ENCODE measurements around the gene MBNL2. TPM values are rescaled to one million over a fixed set of nuclear protein-coding genes. Genes with fewer than 3 reads are reported as not detected.

Gene MBNL2
- total and polyA plus RNA-seq, 2 experiments from 2014 or later = 27.4 to 97.9 TPM

- H3K4me1 ChIP-seq (ENCODE audit: insufficient read depth) = no peaks in the 10 kb centered on the region
- H2AFZ ChIP-seq = no peak overlapping the region
- no peak overlapping the region for H3K27ac ChIP-seq
- H4K20me1 ChIP-seq (ENCODE audit: insufficient read depth, poor library complexity, severe bottlenecking) = no peaks in the 10 kb centered on the region
- no peak for DNase-seq (ENCODE audit: low spot score)
- no peaks in the 10 kb centered on the region for H3K36me3 ChIP-seq (replicated peaks; ENCODE audit: insufficient read depth, low read depth)
- no peaks in the 10 kb centered on the region for H3K9me2 ChIP-seq (replicated peaks; ENCODE audit: insufficient read depth)
- H3K4me3 ChIP-seq = no peak overlapping the region
- no peak overlapping the region for H3K4me2 ChIP-seq
- H3K9me3 ChIP-seq (ENCODE audit: low read depth) = no peaks in the 10 kb centered on the region
- TF ChIP-seq EZH2phosphoT487 (IDR thresholded peaks at IDR 0.05; ENCODE audit: low read depth, severe bottlenecking, unreplicated experiment) = no peak
- TF ChIP-seq EZH2 (IDR thresholded peaks at IDR 0.05; ENCODE audit: borderline replicate concordance) = no peak
- no peak for TF ChIP-seq CTCF (IDR thresholded peaks at IDR 0.05; ENCODE audit: poor library complexity)
- no peaks in the 10 kb centered on the region for H3K79me2 ChIP-seq
- 84% methylated on average over 8 of the region's 8 CpGs for WGBS (ENCODE audit: low lambda C conversion rate, missing lambda C conversion rate)
- H3K27me3 ChIP-seq = no peaks in the 10 kb centered on the region
Observed at GRCh38 chr13:97422118-97423054, 200.3 kb downstream of the MBNL2 start.

- Histone ChIP-seq H3K4me3 (no peak overlapping the region), H3K27me3 (no peaks in the 10 kb centered on the region), H3K79me2 (no peaks in the 10 kb centered on the region), H3K27ac (no peak overlapping the region), H3K4me2 (no peak overlapping the region), H4K20me1 (ENCODE audit: insufficient read depth, poor library complexity, severe bottlenecking) (no peaks in the 10 kb centered on the region), H2AFZ (no peak overlapping the region), H3K36me3 (replicated peaks; ENCODE audit: insufficient read depth, low read depth) (no peaks in the 10 kb centered on the region), H3K9me2 (replicated peaks; ENCODE audit: insufficient read depth) (no peaks in the 10 kb centered on the region), H3K9me3 (ENCODE audit: low read depth) (no peaks in the 10 kb centered on the region), H3K4me1 (ENCODE audit: insufficient read depth) (no peaks in the 10 kb centered on the region)
- TF ChIP-seq EZH2 (IDR thresholded peaks at IDR 0.05; ENCODE audit: borderline replicate concordance) = no peak
- no peak for TF ChIP-seq CTCF (IDR thresholded peaks at IDR 0.05; ENCODE audit: poor library complexity)
- no peak for TF ChIP-seq EZH2phosphoT487 (IDR thresholded peaks at IDR 0.05; ENCODE audit: low read depth, severe bottlenecking, unreplicated experiment)
- 94% methylated on average over 8 of the region's 8 CpGs for WGBS (ENCODE audit: low lambda C conversion rate, missing lambda C conversion rate)
- DNase-seq (ENCODE audit: low spot score) = no peak
Observed at GRCh38 chr13:97423300-97424045, 201.3 kb downstream of the MBNL2 start.

GRCh38 chr13:97425590-97425989 is 203.5 kb downstream of the MBNL2 start:
- Histone ChIP-seq H3K27me3 (no peaks in the 10 kb centered on the region), H3K27ac (no peak overlapping the region), H3K4me1 (ENCODE audit: insufficient read depth) (no peaks in the 10 kb centered on the region), H4K20me1 (ENCODE audit: insufficient read depth, poor library complexity, severe bottlenecking) (no peaks in the 10 kb centered on the region), H3K36me3 (replicated peaks; ENCODE audit: insufficient read depth, low read depth) (no peaks in the 10 kb centered on the region), H3K9me2 (replicated peaks; ENCODE audit: insufficient read depth) (no peaks in the 10 kb centered on the region), H3K79me2 (no peaks in the 10 kb centered on the region), H3K9me3 (ENCODE audit: low read depth) (no peaks in the 10 kb centered on the region), H3K4me2 (no peak overlapping the region), H2AFZ (no peak overlapping the region), H3K4me3 (no peak overlapping the region)
- 51% methylated on average over 2 of the region's 2 CpGs for WGBS (ENCODE audit: low lambda C conversion rate, missing lambda C conversion rate)
- DNase-seq (ENCODE audit: low spot score) = no peak
- TF ChIP-seq CTCF (IDR thresholded peaks at IDR 0.05; ENCODE audit: poor library complexity) = no peak
